ENCODE measurements around the gene SLC30A5.

GRCh38 chr5:69149676-69150010 lies 55.8 kb downstream of the SLC30A5 start:
- TF ChIP-seq CTCF (IDR thresholded peaks at IDR 0.05) = no peak
- no peak for TF ChIP-seq POLR2A (IDR thresholded peaks at IDR 0.05; ENCODE audit: low read length)

Data from A549 (cell line).